HG02943 (cell line): ENCODE data around the gene RNASEL.
A peak's percentile ranks its signal among the peaks of the same experiment; 100 is the strongest.

Experiments used
- ATAC-seq: cut with Tn5 transposase; IDR thresholded peaks from one replicate; pipeline ENCODE4 v1.9.1; 2021; ENCODE audit warnings: mild to moderate bottlenecking, low read depth, moderate library complexity; ENCODE audit not compliant: unreplicated experiment

The RNASEL gene

DNA sequence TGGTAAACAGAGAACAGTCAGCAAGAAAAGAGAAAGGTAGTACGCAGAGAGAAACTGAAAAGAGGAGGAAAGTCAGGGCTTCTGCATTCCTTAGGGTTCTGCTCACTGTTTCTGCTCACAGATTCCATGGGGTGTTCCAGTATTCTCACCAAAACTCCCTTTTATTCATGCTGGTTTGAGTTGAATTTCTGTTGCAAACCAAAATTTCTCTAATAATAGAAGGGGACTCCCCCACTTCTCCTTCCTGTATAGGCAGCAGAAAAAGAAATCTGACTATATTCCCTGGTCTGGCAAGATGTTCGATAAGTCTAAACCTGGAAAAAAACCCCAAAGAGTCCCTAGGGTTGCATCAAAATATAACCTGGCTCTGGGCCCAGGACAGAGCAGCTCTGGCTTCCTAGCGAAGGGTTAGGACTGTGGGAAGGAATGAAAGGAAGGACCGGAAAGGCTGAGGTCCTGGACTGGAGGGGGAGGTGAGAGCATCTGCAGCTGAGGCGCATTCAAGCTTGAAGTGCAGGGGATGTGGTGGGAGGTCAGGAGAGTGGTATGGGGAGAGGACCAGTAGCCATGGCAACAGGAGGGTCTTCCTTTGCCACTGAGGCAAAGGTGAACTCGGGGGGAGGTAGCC is 34.0 kb upstream of the RNASEL start:
- ATAC-seq, result no peak

DNA sequence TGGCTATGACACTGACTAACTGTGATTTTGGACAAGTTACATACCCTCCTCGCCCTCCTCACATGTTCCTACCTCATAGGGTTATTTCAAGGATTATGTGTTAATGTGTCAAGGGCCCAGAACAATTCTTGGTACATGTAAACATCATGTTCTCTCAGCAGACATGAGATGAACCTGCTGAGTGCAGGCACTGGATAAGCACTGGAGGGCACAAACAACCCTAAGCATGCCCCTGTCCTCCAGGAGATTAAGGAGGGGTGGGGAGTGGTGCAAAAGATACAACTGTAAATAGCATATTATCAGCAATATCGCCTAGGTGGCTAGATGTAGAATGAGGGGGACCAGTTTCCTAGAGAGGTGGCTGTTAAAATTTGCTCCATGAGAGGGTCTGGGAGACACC is 32.9 kb upstream of the RNASEL start:
- ATAC-seq, result no peak

DNA sequence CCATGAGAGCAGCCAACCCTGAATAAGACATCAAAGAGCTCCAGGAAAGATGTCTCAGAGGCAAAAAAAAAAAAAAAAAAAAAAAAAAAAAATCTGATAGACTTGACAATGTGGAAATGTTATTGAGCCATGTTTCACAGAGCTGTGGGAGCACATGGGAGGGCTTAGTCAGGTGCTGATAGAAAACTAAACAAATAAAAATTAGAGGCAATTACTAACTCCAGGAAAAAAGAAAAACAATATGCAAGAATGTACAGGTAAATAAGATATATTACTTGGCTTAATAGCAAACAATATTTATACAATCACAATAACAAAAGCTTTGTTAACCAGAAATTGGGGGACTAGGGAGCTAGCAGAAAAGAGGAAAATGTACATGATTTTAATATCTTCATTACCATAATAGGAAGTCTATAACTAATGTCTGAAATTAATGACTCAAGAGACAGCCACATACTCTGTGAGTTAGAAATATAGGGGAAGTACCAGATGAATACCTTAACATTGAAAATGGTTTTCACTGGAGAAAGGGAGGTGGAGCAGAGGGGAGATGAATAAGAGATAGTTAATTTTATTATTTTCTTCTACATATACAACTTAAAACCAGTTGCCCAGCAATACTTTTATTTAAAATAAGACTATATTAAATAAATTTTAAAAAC is 32.0 kb upstream of the RNASEL start:
- no peak for ATAC-seq

GRCh38 chr1:182617734-182618351 is 28.8 kb upstream of the RNASEL start:
- ATAC-seq, result no peak

GRCh38 chr1:182617014-182617429 is 28.0 kb upstream of the RNASEL start:
- no peak for ATAC-seq

DNA sequence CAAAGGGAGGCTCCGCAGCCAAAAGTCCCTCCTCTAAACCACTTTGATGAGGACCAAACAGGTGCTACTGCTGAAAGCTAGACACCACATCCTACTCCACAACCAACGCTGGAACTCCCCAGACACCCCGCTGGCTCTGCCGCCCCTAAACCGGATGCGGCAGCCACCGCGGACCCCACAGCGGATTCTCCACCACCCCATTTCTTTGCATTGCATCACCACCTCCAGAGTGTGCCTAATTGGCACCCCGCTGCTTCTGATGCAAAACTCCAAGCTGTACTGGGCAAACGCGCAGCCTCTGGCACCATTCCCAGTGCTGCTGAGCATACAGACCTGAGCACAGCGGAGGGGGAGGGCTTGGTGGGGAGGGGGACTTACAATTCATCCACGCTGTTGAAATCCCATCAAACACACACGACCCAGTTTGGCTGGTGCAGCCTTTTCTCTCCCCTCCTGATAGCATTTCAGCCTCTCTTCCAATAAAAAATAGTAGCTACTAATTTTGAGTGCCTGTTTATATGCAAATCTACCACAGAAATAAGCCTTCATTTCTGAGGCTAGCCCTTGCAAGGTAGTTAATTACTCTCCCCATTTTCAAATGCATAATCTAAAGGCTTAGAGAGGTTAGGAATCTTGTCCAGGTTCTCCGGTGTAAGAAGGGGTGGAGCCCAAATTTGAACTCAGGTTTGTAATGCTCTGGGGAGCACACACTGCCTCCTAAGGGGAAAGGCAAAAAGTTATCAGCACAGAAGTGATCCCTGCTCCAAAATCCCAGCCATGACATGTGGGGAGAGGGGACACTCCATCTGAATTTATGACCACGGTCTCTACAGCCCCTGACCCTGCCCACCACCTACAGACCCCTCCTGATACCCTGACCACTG is 27.3 kb upstream of the RNASEL start:
- peak; percentile 56 for ATAC-seq

DNA sequence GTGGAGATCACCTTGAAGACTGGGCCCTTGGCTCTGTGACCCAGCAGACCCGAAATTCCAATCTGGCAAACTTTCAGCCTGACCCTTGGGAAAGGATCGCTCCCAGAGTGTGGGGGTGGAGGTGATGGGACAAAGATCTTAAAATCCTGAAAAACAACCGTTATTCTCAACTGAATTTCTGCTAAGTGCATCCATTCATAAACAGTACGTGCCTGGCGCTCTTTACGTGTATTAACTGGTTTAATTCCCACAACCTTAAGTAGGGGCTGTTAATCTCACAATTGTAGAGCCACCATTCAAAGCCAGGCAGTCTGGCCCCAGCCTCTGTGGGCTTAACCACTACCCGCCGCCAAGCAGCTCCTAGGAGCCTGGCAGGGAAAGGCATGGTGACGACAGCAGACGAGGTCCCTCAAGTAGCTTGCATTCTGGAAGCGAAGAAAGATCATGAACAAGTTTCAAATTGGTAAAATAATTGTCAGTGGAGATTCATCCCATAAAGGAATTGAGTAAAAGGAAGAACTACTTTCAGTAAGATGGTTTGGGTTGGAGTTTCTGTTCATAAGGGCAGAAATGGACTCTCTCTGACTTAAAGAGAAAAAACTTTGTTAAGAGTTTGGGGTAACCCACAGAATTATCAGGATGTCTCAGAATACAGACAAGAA is 26.5 kb upstream of the RNASEL start:
- peak; percentile 20 for ATAC-seq

DNA sequence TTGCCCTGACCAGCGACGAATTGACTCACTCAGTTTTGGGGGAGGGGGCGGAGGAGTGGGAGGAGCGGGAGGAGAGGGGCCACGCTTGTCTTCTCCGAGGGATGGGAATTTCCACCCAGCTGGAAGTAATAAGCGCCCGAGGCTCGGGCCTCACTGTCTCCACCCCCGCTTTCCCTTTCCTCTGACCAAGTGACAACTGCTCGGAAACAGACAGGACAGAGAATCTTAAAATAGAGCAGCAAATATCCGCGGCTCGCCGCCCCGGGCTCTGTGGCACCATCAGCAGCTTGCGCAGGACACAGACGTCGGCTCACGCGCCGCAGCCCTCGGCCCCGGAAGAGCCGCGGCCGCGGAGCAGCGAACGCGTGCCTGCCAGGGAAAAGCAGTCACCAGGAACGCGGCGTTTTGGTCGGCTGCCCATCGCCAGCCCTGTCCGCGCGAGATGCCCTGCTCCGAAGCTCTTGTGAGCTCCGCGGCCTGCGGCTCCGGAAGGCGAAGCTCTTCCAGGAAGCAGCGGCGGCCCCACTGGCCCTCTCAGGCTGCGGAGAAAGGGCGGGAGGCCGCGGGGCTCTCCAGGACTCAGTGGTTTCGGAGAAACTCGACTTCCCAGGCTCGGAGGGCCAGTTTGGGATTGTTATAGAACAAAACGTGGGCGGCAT is 25.9 kb upstream of the RNASEL start:
- peak; percentile 32 for ATAC-seq

GRCh38 chr1:182611787-182612186 is 22.7 kb upstream of the RNASEL start:
- no peak for ATAC-seq

- no peak for ATAC-seq
Observed at GRCh38 chr1:182611326-182611725, 22.3 kb upstream of the RNASEL start.

- no peak for ATAC-seq
Observed at GRCh38 chr1:182610606-182611194, 21.6 kb upstream of the RNASEL start.

DNA sequence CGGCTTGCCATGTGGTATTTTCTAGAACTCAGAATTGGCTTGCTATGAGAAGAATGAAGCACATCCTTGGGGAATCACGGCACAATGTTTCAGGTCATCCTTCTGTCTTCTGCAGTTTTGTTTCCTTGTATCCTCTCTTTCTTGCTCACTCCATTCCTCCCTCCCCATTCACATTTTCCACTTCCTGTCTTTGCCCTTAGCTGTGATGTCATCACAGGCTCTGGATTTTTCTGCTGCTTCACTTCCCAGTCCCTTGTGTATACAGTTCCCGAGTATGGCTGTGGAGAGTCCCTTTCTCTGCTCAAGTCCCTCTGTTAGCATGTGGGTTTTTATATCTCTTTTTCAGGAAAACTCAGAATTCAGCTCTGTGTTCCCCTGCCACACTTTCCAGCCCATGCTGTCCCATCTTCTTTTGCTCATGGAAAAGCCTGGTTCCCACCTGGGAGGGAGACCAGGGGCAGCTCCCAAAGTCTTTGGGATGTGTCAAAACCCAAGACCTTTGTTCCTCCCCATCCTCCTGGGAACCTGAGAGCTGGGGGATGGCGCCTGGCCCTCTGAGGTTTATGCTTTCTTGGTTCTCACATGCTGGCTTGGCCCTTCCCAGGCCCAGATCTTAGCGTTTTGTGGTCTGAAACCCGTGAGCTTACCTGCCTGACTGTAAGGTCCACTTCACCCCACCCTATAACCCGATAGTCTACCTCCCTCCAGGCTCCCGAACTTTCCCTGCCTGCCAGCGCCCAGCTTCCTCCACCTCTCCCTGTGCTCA is 20.0 kb upstream of the RNASEL start:
- ATAC-seq, result no peak

DNA sequence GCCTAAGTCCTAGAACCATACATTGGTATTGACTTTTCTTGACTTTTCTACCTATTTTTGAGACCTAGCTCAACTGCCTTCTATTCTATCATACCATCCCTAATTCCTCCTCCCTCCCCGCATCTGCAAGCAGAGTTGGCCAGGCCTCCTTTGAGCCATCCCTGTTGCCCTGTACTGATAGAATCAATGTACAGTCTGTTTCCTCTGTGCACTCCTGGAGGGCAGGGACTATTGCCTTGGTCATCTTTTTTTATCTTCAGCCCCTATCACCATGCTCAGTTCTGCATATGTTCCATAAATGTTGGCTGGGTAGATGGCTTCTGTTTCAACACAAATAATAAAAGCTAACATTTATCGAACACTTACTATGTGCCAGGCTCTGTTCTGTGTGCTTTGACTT is 19.2 kb upstream of the RNASEL start:
- ATAC-seq, result no peak

GRCh38 chr1:182607566-182607965 is 18.5 kb upstream of the RNASEL start:
- no peak for ATAC-seq

DNA sequence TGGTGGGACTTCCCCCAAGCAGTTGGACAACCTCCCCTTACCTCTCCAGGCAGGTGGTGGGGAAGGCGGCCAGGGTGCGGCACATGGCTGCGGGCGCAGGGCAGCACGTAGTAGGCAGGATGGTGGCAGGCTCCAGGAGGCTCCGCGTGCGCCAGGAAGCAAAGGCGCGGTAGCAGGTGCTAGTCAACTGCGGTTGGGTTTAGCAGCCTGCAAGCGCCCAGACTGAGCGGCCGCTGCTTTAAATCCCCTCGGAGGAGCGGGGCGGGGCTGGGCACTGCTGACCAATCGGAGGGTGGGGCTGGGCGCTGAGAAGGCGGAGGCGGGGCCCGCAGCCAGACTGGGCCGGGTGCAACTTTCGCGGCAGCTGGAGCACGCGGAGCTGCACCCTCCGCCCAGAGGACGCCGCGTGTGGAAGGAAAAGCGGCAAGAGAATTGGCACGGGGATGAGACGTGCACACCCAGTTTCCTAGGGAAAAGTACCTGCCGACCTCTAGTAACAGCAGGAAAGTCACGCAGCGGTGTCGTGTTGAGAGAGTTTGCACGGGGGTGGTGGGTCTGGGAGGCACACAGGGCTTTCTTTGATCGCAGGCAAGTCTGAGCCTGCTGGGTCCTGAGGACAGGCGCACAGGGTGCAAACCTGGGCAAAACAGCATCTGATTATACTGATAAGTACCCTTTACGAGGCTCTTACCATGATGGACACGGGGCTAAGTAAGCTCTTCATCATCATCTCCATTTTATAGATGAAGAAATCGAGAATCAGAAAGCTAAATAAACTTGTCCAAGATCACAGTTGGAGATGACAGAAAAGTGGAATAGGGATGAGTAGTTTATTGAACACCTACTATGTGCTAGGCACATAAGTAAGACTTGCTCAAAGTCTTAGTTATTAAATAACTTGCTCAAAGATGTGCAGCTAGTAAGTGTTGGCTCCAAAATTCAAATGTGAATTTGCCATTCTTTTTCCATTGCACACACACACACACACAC is 15.4 kb upstream of the RNASEL start, which contains the start of gene RGS16:
Gene RGS16, minus strand, starts transcription at position 215 of the 990 bp plus-strand sequence. Its CDS starts 130 bp downstream, at position 85.
- peak; percentile 87 for ATAC-seq

DNA sequence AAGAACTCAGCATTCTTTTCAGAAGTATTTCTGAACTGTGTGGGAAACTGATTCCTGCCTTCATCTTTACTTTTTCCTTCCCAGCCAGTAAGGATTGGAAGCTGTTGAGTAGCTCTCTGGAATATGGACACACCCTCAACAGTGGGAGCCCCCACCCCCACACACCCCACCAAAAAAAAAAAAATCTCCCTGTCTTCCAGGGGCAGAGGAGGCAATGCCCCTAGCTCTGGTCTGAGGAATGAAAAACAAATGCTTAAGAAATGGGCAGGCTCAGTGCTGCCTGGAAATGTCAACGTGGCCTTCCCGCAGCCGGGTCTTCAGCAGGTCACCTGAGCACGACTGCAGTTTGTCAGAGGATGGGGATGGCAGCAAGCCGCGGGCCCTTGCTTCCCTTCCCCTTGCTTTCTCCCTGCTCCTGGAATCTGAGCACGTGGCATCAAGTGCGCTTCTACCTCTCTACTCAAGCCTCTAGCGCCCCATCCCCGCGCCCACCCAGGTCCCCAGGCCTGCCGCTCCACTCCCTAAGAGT is 14.7 kb upstream of the RNASEL start:
- peak; percentile 5 for ATAC-seq

GRCh38 chr1:182602935-182603645 is 14.0 kb upstream of the RNASEL start:
- ATAC-seq, result no peak
